HepG2 (cell line): ENCODE measurements around the gene SEC14L1. TPM values are rescaled to one million over a fixed set of nuclear protein-coding genes. Genes with fewer than 3 reads are reported as not detected.
A peak's percentile ranks its signal among the peaks of the same experiment; 100 is the strongest.

Source experiments
- ATF4 ChIP-seq, 2 experiments: fragments of 450-650 bp in 1 of 2; sonication (generic) in 1 of 2; formaldehyde crosslinking; IDR thresholded peaks; 2 replicates each; pipeline versions ENCODE4 v1.5.0 to v1.8.0; 2020 to 2022; ENCODE audit warnings: mild to moderate bottlenecking in 1 of 2, missing genetic modification reagents in 1 of 2
- ATF5 ChIP-seq: sonication (generic); formaldehyde crosslinking; IDR thresholded peaks from 2 replicates; pipeline ENCODE4 v1.4.0; 2020; ENCODE audit warnings: mild to moderate bottlenecking, low read depth, missing genetic modification reagents
- CCDC6 ChIP-seq: sonication (generic); formaldehyde crosslinking; IDR thresholded peaks from 2 replicates; pipeline ENCODE4 v1.8.1; 2022; ENCODE audit warnings: mild to moderate bottlenecking, missing genetic modification reagents, moderate library complexity
- ELF3 ChIP-seq: IDR thresholded peaks from 2 replicates; pipeline ENCODE4 v1.6.1; 2016; ENCODE audit warnings: missing genetic modification reagents, missing compliant biosample characterization
- HNRNPH1 ChIP-seq: fragments of 200-400 bp; formaldehyde crosslinking; optimal IDR thresholded peaks from 2 replicates; pipeline ENCODE3; 2017; ENCODE audit warnings: mild to moderate bottlenecking, low read depth, low read length
- NKX3-1 ChIP-seq: sonication (generic); formaldehyde crosslinking; IDR thresholded peaks from 2 replicates; pipeline ENCODE4 v1.5.0; 2020; ENCODE audit warnings: missing genetic modification reagents
- PHF20 ChIP-seq: sonication (generic); formaldehyde crosslinking; IDR thresholded peaks from 2 replicates; pipeline ENCODE4 v1.5.0; 2020; ENCODE audit warnings: mild to moderate bottlenecking, missing genetic modification reagents
- RELA ChIP-seq: sonication (generic); formaldehyde crosslinking; IDR thresholded peaks from 2 replicates; pipeline ENCODE4 v1.4.0; 2020; ENCODE audit warnings: missing genetic modification reagents
- SIN3B ChIP-seq: fragments of 150-350 bp; IDR thresholded peaks from 2 replicates; pipeline ENCODE4 v1.6.1; 2014; ENCODE audit warnings: low read length
- STAT5B ChIP-seq: sonication (generic); formaldehyde crosslinking; IDR thresholded peaks from 2 replicates; pipeline ENCODE4 v1.4.0; 2020; ENCODE audit warnings: missing genetic modification reagents
- THRA ChIP-seq: sonication (generic); formaldehyde crosslinking; IDR thresholded peaks from 2 replicates; pipeline ENCODE4 v1.4.0; 2020; ENCODE audit warnings: missing genetic modification reagents, borderline replicate concordance
- ZBTB10 ChIP-seq: sonication (generic); formaldehyde crosslinking; IDR thresholded peaks from 2 replicates; pipeline ENCODE4 v1.4.0; 2020; ENCODE audit warnings: missing genetic modification reagents, borderline replicate concordance
- ZBTB4 ChIP-seq: sonication (generic); formaldehyde crosslinking; IDR thresholded peaks from 2 replicates; pipeline ENCODE4 v1.4.0; 2020; ENCODE audit warnings: missing genetic modification reagents, mild to moderate bottlenecking, borderline replicate concordance
- ZNF224 ChIP-seq: sonication (generic); formaldehyde crosslinking; IDR thresholded peaks from 2 replicates; pipeline ENCODE4 v1.5.0; 2020; ENCODE audit warnings: mild to moderate bottlenecking, missing genetic modification reagents
- ZNF274 ChIP-seq: sonication (generic); formaldehyde crosslinking; IDR thresholded peaks from 2 replicates; pipeline ENCODE4 v1.5.1; 2020; ENCODE audit warnings: mild to moderate bottlenecking, missing genetic modification reagents
- ZNF784 ChIP-seq: sonication (generic); formaldehyde crosslinking; IDR thresholded peaks from 2 replicates; pipeline ENCODE4 v1.5.1; 2020; ENCODE audit warnings: missing genetic modification reagents, mild to moderate bottlenecking, borderline replicate concordance
- polyA plus RNA-seq, 8 experiments: library from polyadenylated mRNA; depleted of rRNA in 3 of 8; stranded (reverse) in 7 of 8; unstranded in 1 of 8; fragments of >200 nt; fragmentation: Illumina TruSeq in 4 of 8; extraction: Trizol in 4 of 8; gene quantifications; 2 replicates each; pipeline versions ENCODE4 v1.2.1 to v1.2.3, GENCODE V29; 2011 to 2016; ENCODE audit warnings: low read depth in 4 of 8, missing spikeins in 1 of 8, mixed read lengths in 1 of 8; ENCODE audit not compliant: insufficient read depth in 1 of 8
- total RNA-seq, 5 experiments: library from RNA; depleted of rRNA; stranded (reverse); fragments of >200 nt; fragmentation: Illumina TruSeq; extraction: Trizol; gene quantifications; 2 replicates each; pipeline ENCODE4 v1.2.3, GENCODE V29; 2016; ENCODE audit warnings: low read depth in 1 of 5

Gene SEC14L1
- total and polyA plus RNA-seq, 2 of the 13 experiments (the other 11 are each of a cell fraction or from before 2014, with no cell fraction given), result 26.3 to 43.9 TPM

GRCh38 chr17:77101521-77102410 lies 39.0 kb upstream of the SEC14L1 start (continued):
- TF ChIP-seq ZBTB10 (CRISPR knock-in tag), result no peak
- no peak for TF ChIP-seq PHF20
- TF ChIP-seq ELF3 (CRISPR knock-in tag), result no peak; the same call in 1 of the 2 replicates
- no peak; the same call in 1 of the 2 replicates for TF ChIP-seq ZBTB4 (CRISPR knock-in tag)
- TF ChIP-seq RELA (CRISPR knock-in tag), result no peak
- TF ChIP-seq ZNF224 (CRISPR knock-in tag), result no peak
- peak; percentile 48; the same call in 1 of the 2 replicates for TF ChIP-seq THRA (CRISPR knock-in tag)
- TF ChIP-seq CCDC6 (CRISPR knock-in tag), result peak; percentile 67; the same call in 1 of the 2 replicates
- TF ChIP-seq HNRNPH1, result no peak
- TF ChIP-seq ATF5 (CRISPR knock-in tag), result no peak
- no peak for TF ChIP-seq STAT5B
- no peak for TF ChIP-seq ZNF784 (CRISPR knock-in tag)
- no peak for TF ChIP-seq NKX3-1 (CRISPR knock-in tag)
- TF ChIP-seq ZNF274 (CRISPR knock-in tag), result no peak
- TF ChIP-seq ATF4 (CRISPR knock-in tag; IDR thresholded peaks at IDR 0.05), result no peak
- no peak for TF ChIP-seq SIN3B
